ENCODE measurements around the gene CYB5R4. TPM values are rescaled to one million over a fixed set of nuclear protein-coding genes. Genes with fewer than 3 reads are reported as not detected.

CYB5R4 gene, protein sequence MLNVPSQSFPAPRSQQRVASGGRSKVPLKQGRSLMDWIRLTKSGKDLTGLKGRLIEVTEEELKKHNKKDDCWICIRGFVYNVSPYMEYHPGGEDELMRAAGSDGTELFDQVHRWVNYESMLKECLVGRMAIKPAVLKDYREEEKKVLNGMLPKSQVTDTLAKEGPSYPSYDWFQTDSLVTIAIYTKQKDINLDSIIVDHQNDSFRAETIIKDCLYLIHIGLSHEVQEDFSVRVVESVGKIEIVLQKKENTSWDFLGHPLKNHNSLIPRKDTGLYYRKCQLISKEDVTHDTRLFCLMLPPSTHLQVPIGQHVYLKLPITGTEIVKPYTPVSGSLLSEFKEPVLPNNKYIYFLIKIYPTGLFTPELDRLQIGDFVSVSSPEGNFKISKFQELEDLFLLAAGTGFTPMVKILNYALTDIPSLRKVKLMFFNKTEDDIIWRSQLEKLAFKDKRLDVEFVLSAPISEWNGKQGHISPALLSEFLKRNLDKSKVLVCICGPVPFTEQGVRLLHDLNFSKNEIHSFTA
- 10 to 100 TPM; 29.2 to 30.8 TPM for total RNA-seq

DNA sequence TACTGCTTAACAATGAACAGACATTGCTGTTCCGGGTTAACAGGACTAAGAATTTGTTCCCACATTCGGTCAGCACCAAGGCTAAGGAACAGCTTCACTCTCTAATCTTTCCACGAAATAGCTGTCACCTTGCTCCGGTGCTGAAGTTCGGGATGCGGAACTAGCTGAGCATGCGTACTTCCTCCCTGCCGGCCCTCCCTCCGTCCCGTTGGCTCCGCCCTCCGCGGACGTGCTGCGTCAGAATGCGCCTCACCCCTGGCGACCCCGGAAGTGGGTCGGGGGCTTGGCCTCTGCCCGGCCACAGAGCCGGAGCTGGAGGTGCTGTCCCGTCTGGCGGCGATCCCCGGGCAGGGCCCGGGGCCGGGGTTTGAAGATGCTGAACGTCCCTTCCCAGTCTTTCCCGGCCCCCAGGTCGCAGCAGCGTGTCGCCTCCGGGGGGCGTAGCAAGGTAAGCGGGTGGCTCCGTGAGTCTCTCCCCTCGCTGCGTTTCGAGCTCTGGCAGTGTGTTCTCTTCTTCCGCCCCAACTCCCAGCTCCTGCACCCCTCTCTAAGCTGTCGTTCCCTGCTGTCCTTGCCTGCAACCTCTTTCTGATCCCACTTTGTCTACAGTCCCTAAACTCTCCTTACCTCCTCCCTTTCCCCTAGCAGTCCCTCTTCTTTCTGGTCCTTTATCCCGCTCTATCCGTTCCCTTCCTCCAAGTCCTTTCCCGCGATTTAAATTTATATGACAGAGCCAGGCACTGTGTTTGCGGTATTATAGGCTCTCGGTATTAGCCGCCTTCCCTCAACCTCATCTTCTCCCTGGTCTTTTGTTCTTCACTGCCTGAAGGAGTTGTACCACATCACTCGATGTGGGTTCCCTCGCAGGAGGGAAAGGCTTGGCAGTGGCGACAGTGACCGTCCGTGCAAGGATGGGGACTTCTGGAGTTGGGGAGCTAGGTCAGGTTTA is at the start of gene CYB5R4:
Gene CYB5R4 (plus strand): TSS at position 280 of the 949 bp plus-strand sequence. CDS start 94 bp downstream, at position 374.
- peaks cover 6% of the 10 kb centered on the region for H3K36me3 Mint-ChIP-seq (ENCODE audit: low read depth)
- H3K4me1 Mint-ChIP-seq (ENCODE audit: low read depth), result peaks cover 23% of the 10 kb centered on the region
- no peaks in the 10 kb centered on the region for H3K9me3 Mint-ChIP-seq (ENCODE audit: insufficient read depth)
- H3K27me3 Mint-ChIP-seq (ENCODE audit: low read depth), result peaks cover 13% of the 10 kb centered on the region
- peak; percentile 98 for ATAC-seq
- H3K4me3 Mint-ChIP-seq, result peak within 1 kb of the TSS; percentile 99
- POLR2A ChIA-PET, result interaction anchor here (0.5 to 1.4 kb wide), 3 partner anchors 367 to 1590 kb away, joined by 3 read pairs; partner anchors contain the start of gene NT5E
- CTCF ChIA-PET, result interaction anchor here (0.8 to 2.2 kb wide), 6 partner anchors 10 to 792 kb away, joined by 3 to 16 read pairs (median 3); partner anchors contain the start of genes CEP162 and DOP1A
- H3K27ac Mint-ChIP-seq, result peak within 1 kb of the TSS; percentile 92
- peak; percentile 96 for DNase-seq

DNA sequence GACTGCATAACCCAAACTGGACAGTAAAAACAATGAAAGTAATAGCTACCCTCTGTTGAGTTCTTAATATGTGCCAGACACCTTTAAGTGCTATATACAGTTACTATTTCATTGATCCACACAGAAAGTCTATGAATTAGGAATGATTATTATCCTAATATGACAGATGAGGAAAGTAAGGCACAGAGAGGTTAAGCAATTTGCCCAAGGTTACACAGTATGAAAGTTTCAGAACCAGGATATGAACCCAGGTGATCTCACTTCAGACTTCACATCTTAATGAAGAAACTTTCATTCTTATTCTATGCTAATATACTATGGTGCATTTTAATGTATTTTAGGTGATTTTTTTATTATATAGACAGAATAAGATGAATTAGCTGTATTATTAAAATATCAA is 46.9 kb upstream of the CYB5R4 start:
- Mint-ChIP-seq H3K27ac (no peak overlapping the region), H3K4me1 (ENCODE audit: low read depth) (no peaks in the 10 kb centered on the region), H3K9me3 (ENCODE audit: insufficient read depth) (no peaks in the 10 kb centered on the region), H3K36me3 (ENCODE audit: low read depth) (no peaks in the 10 kb centered on the region), H3K27me3 (ENCODE audit: low read depth) (peaks cover 2% of the 10 kb centered on the region), H3K4me3 (no peak overlapping the region)
- no peak for DNase-seq
- no peak for ATAC-seq
- ChIA-PET CTCF (no interaction called here), POLR2A (no interaction called here)

DNA sequence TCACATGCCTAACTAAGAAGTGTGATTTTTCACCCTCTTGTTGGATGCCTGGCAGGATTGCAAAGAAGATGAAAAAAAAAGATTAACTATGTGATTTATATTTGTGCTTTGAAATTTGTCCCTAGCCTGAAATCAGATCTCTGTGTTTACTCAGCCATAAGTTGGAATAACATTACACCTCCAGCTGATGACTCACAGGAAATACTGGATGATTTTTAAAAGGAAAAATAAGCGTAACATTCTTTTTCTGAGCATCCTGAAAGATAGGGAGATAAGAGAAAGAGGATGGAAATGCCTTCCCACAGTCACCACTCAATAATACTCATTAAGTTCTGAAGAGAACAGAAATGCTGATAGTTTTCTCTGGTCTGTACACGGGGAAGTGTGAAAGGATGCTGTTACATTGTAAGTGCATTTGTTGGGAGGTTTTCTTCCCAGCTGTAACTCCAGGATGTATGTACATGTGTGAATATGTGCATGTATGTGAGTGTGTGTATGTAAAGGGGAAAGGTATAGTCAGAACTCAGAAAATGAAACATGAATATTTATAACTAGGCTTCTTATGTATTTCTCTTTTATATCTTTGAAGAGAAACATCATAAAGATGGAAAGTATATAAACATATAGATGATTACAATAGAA is 43.7 kb upstream of the CYB5R4 start:
- Mint-ChIP-seq H3K27me3 (ENCODE audit: low read depth) (peaks cover 2% of the 10 kb centered on the region), H3K4me3 (no peak overlapping the region), H3K27ac (no peak overlapping the region), H3K9me3 (ENCODE audit: insufficient read depth) (no peaks in the 10 kb centered on the region), H3K4me1 (ENCODE audit: low read depth) (no peaks in the 10 kb centered on the region), H3K36me3 (ENCODE audit: low read depth) (no peaks in the 10 kb centered on the region)
- CTCF ChIA-PET, result no interaction called here
- POLR2A ChIA-PET, result no interaction called here
- no peak for DNase-seq
- no peak for ATAC-seq

DNA sequence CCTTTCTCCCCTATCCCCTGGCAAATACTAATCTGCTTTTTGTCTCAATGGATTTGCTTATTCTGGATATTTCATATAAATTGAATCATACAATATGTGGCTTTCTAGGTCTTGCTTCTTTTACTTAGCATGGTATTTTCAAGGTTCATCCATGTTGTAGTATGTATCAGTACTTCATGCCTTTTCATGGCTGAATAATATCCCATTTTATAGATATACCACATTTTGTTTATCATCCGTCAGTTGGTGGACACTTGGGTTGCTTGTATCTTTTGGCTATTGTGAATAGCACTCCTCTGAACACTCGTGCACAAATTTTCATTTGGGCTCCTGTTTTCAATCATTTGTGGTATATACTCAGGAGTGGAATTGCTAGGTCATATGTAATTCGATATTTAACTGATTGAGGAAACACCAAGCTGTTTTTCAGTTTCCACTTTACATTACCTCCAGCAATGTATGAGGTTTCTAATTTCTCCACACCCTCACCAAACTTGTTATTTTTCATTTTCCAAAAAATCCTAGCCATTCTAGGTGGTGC is 36.8 kb upstream of the CYB5R4 start:
- Mint-ChIP-seq H3K36me3 (ENCODE audit: low read depth) (no peaks in the 10 kb centered on the region), H3K27me3 (ENCODE audit: low read depth) (peaks cover 2% of the 10 kb centered on the region), H3K4me3 (no peak overlapping the region), H3K4me1 (ENCODE audit: low read depth) (no peaks in the 10 kb centered on the region), H3K9me3 (ENCODE audit: insufficient read depth) (no peaks in the 10 kb centered on the region), H3K27ac (no peak overlapping the region)
- DNase-seq, result no peak
- no peak for ATAC-seq
- POLR2A ChIA-PET, result no interaction called here
- CTCF ChIA-PET, result no interaction called here

DNA sequence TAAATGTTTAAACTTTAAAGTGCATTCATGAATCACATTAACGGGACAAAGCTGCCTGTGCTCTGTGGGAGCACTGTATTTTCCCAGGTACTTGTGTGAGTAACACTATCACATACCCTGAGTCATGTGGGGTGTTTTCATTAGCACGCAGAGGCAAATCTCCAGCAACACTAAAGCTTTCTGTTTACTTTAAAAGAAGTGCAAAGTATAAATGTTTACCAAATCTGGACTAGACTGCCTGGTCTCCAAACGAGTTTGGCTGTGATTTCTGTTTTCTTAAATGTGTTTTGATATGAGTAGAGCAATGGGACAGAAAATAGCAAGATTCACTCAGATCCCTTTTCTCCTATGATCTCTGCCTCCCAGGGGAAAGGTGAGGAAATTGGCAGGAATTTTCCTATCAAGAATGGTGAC is 35.1 kb upstream of the CYB5R4 start:
- POLR2A ChIA-PET, result no interaction called here
- no peak overlapping the region for H3K4me3 Mint-ChIP-seq
- no peaks in the 10 kb centered on the region for H3K4me1 Mint-ChIP-seq (ENCODE audit: low read depth)
- H3K36me3 Mint-ChIP-seq (ENCODE audit: low read depth), result no peaks in the 10 kb centered on the region
- CTCF ChIA-PET, result no interaction called here
- no peak overlapping the region for H3K27ac Mint-ChIP-seq
- H3K27me3 Mint-ChIP-seq (ENCODE audit: low read depth), result peaks cover 2% of the 10 kb centered on the region
- ATAC-seq, result no peak
- DNase-seq, result no peak
- H3K9me3 Mint-ChIP-seq (ENCODE audit: insufficient read depth), result no peaks in the 10 kb centered on the region

DNA sequence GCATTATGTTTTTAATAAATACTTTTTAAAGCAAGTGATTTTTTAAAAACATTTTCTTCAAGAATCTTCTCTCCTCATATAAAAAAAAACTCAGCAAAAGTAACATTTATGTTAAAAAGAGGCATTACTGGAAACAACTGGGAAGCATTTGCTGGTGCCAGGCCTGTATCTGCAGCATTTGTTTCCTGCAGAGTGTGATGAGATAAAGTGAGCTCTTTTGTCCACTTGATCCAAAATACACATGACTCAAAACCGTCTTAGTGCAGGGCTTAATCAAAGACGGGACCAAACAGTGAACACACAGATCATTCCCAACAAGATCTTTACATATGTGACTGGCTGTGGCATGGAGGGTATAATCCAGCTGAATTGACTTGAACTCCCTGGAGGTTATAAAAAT is 34.7 kb upstream of the CYB5R4 start:
- Mint-ChIP-seq H3K27ac (no peak overlapping the region), H3K9me3 (ENCODE audit: insufficient read depth) (no peaks in the 10 kb centered on the region), H3K36me3 (ENCODE audit: low read depth) (no peaks in the 10 kb centered on the region), H3K4me3 (no peak overlapping the region), H3K4me1 (ENCODE audit: low read depth) (no peaks in the 10 kb centered on the region), H3K27me3 (ENCODE audit: low read depth) (peaks cover 2% of the 10 kb centered on the region)
- ATAC-seq (no peak), DNase-seq (no peak)
- ChIA-PET CTCF (no interaction called here), POLR2A (no interaction called here)

DNA sequence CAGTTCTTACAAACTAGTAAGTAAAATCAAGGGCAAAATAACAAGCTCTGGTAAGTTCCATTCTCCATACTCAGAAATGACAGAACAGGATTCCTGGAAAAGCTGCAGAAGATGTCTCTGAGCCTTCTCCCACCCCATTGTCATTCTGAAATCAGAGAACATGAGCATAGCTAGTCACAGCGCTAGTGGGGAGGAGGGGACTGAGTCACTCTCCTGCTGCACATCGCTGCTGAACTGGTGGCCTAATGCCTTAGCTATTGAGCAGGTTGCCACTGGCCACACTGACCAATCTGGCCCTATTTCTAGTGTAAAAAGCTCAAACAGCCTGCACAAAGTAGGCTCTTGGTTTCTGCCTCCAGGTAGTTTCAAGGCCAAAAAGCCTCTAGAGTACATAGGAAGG is 32.4 kb upstream of the CYB5R4 start:
- DNase-seq (no peak), ATAC-seq (no peak)
- no peaks in the 10 kb centered on the region for H3K9me3 Mint-ChIP-seq (ENCODE audit: insufficient read depth)
- H3K27ac Mint-ChIP-seq, result no peak overlapping the region
- peaks cover 2% of the 10 kb centered on the region for H3K27me3 Mint-ChIP-seq (ENCODE audit: low read depth)
- H3K4me3 Mint-ChIP-seq, result no peak overlapping the region
- H3K36me3 Mint-ChIP-seq (ENCODE audit: low read depth), result no peaks in the 10 kb centered on the region
- ChIA-PET POLR2A (no interaction called here), CTCF (no interaction called here)
- no peaks in the 10 kb centered on the region for H3K4me1 Mint-ChIP-seq (ENCODE audit: low read depth)

DNA sequence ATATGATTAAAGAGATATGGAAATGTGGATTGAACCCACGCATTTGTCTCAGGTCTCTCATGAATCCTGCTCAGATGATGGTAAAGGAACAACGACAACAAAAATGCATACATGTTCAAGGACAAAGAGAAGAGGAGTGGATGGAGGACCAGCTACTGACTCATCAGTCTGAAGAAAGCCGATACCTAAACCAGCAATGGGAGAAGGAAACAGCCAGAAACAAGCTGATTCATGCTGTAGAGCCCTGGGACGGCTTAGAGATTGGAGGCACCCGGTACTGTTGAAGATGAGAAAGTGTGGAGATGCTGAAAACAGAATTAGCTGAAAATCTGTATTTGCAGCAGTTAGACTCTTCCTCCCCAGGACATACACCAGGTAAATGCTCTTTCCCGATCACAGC is 20.8 kb upstream of the CYB5R4 start:
- Mint-ChIP-seq H3K4me3 (no peak overlapping the region), H3K9me3 (ENCODE audit: insufficient read depth) (no peaks in the 10 kb centered on the region), H3K4me1 (ENCODE audit: low read depth) (no peaks in the 10 kb centered on the region), H3K27ac (no peak overlapping the region), H3K36me3 (ENCODE audit: low read depth) (no peaks in the 10 kb centered on the region), H3K27me3 (ENCODE audit: low read depth) (peaks cover 5% of the 10 kb centered on the region)
- ChIA-PET POLR2A (no interaction called here), CTCF (interaction anchor here (0.6 kb wide), 1 partner anchor 442 kb away, joined by 3 read pairs; no protein-coding TSS in a partner anchor)
- ATAC-seq (no peak), DNase-seq (no peak)

DNA sequence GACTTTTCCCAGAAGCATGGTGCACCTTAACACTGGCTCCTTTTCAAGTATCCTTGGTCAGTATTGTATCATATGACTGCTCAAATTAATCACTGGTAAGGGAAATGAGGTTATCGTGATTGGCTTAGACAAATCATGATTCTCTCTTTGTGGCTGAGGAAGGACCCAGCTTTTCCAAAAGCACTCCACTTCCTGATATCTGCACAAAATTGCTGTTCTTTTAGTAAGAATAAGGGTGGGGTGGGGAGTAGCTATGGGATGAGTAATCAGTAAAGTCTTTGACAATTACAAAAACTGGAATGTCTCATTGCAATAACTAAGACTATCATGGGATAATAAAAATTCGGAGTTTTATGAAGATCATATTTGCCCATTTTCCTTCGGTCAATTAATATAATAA is 15.3 kb upstream of the CYB5R4 start:
- CTCF ChIA-PET, result no interaction called here
- no peaks in the 10 kb centered on the region for H3K4me1 Mint-ChIP-seq (ENCODE audit: low read depth)
- no peak overlapping the region for H3K27ac Mint-ChIP-seq
- ATAC-seq, result no peak
- peaks cover 13% of the 10 kb centered on the region for H3K27me3 Mint-ChIP-seq (ENCODE audit: low read depth)
- no peaks in the 10 kb centered on the region for H3K9me3 Mint-ChIP-seq (ENCODE audit: insufficient read depth)
- POLR2A ChIA-PET, result no interaction called here
- H3K36me3 Mint-ChIP-seq (ENCODE audit: low read depth), result no peaks in the 10 kb centered on the region
- DNase-seq, result no peak
- no peak overlapping the region for H3K4me3 Mint-ChIP-seq

DNA sequence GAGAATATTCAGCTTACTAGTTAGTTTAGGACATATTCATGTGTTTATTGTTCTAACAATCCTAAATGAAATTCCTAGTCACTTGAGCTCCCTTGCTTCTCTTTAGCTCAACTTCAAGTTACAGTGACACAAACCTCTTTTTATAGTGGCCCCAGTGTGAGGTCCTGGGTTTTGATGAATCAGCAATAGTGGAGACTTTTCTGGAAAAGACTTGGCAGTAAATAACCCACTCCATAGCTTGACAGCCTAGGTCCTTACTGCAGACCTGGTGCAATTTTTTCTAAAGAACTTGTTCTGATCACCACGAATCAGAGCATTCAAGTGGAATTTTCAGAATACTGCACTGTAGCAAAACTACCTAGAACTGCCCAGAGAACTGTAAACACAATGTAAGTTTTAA is 13.2 kb upstream of the CYB5R4 start:
- DNase-seq (no peak), ATAC-seq (no peak)
- CTCF ChIA-PET, result no interaction called here
- no peaks in the 10 kb centered on the region for H3K36me3 Mint-ChIP-seq (ENCODE audit: low read depth)
- no peak overlapping the region for H3K4me3 Mint-ChIP-seq
- H3K27ac Mint-ChIP-seq, result no peak overlapping the region
- no peaks in the 10 kb centered on the region for H3K9me3 Mint-ChIP-seq (ENCODE audit: insufficient read depth)
- peaks cover 26% of the 10 kb centered on the region for H3K27me3 Mint-ChIP-seq (ENCODE audit: low read depth)
- POLR2A ChIA-PET, result no interaction called here
- H3K4me1 Mint-ChIP-seq (ENCODE audit: low read depth), result no peaks in the 10 kb centered on the region

DNA sequence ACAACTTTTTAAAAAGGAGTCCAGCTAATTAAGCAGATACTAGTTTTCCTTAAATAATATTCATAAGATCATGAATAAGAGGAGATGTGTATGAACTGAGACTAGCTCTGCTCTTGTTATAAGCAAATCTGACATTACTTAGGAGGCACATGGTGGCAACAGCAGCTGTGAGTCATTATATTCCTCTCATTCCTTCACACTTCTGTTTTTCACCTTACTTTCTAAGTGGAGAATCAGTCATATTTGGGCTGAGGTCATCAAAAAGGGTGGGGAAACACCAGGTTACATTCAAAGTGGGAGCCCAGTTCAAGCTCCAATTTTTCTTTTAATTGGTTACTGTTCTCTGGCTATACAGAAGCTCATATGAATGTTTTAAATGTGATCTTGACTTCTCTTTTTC is 12.3 kb upstream of the CYB5R4 start:
- CTCF ChIA-PET, result no interaction called here
- POLR2A ChIA-PET, result no interaction called here

More for the DNA sequence above, 12.3 kb upstream of the CYB5R4 start:
- no peak overlapping the region for H3K27ac Mint-ChIP-seq
- DNase-seq, result no peak
- ATAC-seq, result no peak
- H3K4me3 Mint-ChIP-seq, result no peak overlapping the region
- no peaks in the 10 kb centered on the region for H3K4me1 Mint-ChIP-seq (ENCODE audit: low read depth)
- peaks cover 29% of the 10 kb centered on the region for H3K27me3 Mint-ChIP-seq (ENCODE audit: low read depth)
- no peaks in the 10 kb centered on the region for H3K9me3 Mint-ChIP-seq (ENCODE audit: insufficient read depth)
- H3K36me3 Mint-ChIP-seq (ENCODE audit: low read depth), result no peaks in the 10 kb centered on the region

All from activated CD8-positive, alpha-beta T cell treated with anti-CD3 and anti-CD28 coated beads, Interleukin-2, amount 10 ng/mL, durations not matched to agents 7 days and 5 days (primary cell).